HepG2 (cell line): ENCODE data around the gene HSDL2. TPM values are rescaled to one million over a fixed set of nuclear protein-coding genes. Genes with fewer than 3 reads are reported as not detected.

Experiments used
- AKNA ChIP-seq: sonication (generic); formaldehyde crosslinking; IDR thresholded peaks from 2 replicates; pipeline ENCODE4 v1.4.0; 2020; ENCODE audit warnings: missing genetic modification reagents, borderline replicate concordance
- ARID5B ChIP-seq: IDR thresholded peaks from 2 replicates; pipeline ENCODE4 v1.4.0; 2020; ENCODE audit warnings: mild to moderate bottlenecking, missing genetic modification reagents
- GATA4 ChIP-seq: sonication (generic); IDR thresholded peaks from 2 replicates; pipeline ENCODE4 v1.6.1; 2016; ENCODE audit warnings: antibody characterized with exemption, low read depth, borderline replicate concordance
- NR1H2 ChIP-seq: sonication (generic); formaldehyde crosslinking; IDR thresholded peaks from 2 replicates; pipeline ENCODE4 v1.8.1; 2022; ENCODE audit warnings: low read depth, missing genetic modification reagents, borderline replicate concordance
- PLRG1 ChIP-seq: fragments of 450-650 bp; conservative IDR thresholded peaks from 2 replicates; pipeline ENCODE4 v1.6.1; 2016
- REXO4 ChIP-seq: sonication (generic); formaldehyde crosslinking; IDR thresholded peaks from 2 replicates; pipeline ENCODE4 v1.8.0; 2022; ENCODE audit warnings: missing genetic modification reagents, mild to moderate bottlenecking, borderline replicate concordance
- ZBED4 ChIP-seq: sonication (generic); formaldehyde crosslinking; IDR thresholded peaks from 2 replicates; pipeline ENCODE4 v1.4.0; 2020; ENCODE audit warnings: missing genetic modification reagents, borderline replicate concordance
- ZFY ChIP-seq: sonication (generic); formaldehyde crosslinking; IDR thresholded peaks from 2 replicates; pipeline ENCODE4 v1.4.0; 2020; ENCODE audit warnings: missing genetic modification reagents
- ZNF263 ChIP-seq: sonication (generic); formaldehyde crosslinking; IDR thresholded peaks from 2 replicates; pipeline ENCODE4 v1.4.0; 2020; ENCODE audit warnings: missing genetic modification reagents
- ZNF276 ChIP-seq: sonication (generic); formaldehyde crosslinking; IDR thresholded peaks from 2 replicates; pipeline ENCODE4 v1.4.0; 2020; ENCODE audit warnings: mild to moderate bottlenecking, low read depth, missing genetic modification reagents
- ZNF296 ChIP-seq: sonication (generic); formaldehyde crosslinking; conservative IDR thresholded peaks from 2 replicates; pipeline ENCODE4 v1.5.0; 2020; ENCODE audit warnings: mild to moderate bottlenecking, missing genetic modification reagents
- ZNF639 ChIP-seq: conservative IDR thresholded peaks from 2 replicates; pipeline ENCODE4 v1.6.1; 2018; ENCODE audit warnings: missing genetic modification reagents
- polyA plus RNA-seq, 8 experiments: library from polyadenylated mRNA; depleted of rRNA in 3 of 8; stranded (reverse) in 7 of 8; unstranded in 1 of 8; fragments of >200 nt; fragmentation: Illumina TruSeq in 4 of 8; extraction: Trizol in 4 of 8; gene quantifications; 2 replicates each; pipeline versions ENCODE4 v1.2.1 to v1.2.3, GENCODE V29; 2011 to 2016; ENCODE audit warnings: low read depth in 4 of 8, missing spikeins in 1 of 8, mixed read lengths in 1 of 8; ENCODE audit not compliant: insufficient read depth in 1 of 8
- total RNA-seq, 5 experiments: library from RNA; depleted of rRNA; stranded (reverse); fragments of >200 nt; fragmentation: Illumina TruSeq; extraction: Trizol; gene quantifications; 2 replicates each; pipeline ENCODE4 v1.2.3, GENCODE V29; 2016; ENCODE audit warnings: low read depth in 1 of 5

HSDL2 gene
- total and polyA plus RNA-seq, 2 of the 13 experiments (the other 11 are each of a cell fraction or from before 2014, with no cell fraction given) = 55.3 to 80.2 TPM

- TF ChIP-seq ZBED4 (CRISPR knock-in tag) = 0 out of 2 replicates have a peak, but pooled peaks have one; percentile 38
- TF ChIP-seq ARID5B (CRISPR knock-in tag) = peak; percentile 92
- 0 out of 2 replicates have a peak, but pooled peaks have one; percentile 19 for TF ChIP-seq ZNF639 (CRISPR knock-in tag)
- no peak for TF ChIP-seq GATA4
- no peak for TF ChIP-seq ZNF296
- no peak for TF ChIP-seq PLRG1
- TF ChIP-seq ZNF276 (CRISPR knock-in tag) = no peak
- no peak for TF ChIP-seq ZFY (CRISPR knock-in tag)
- TF ChIP-seq NR1H2 (CRISPR knock-in tag) = no peak
- no peak for TF ChIP-seq REXO4
- TF ChIP-seq AKNA (CRISPR knock-in tag) = no peak
- TF ChIP-seq ZNF263 (CRISPR knock-in tag) = no peak
These were observed 116.3 kb downstream of the HSDL2 start (continued) for GRCh38 chr9:112496074-112496722.
